ENCODE results near the gene MROH9.

GRCh38 chr1:171048014-171048413, 112.7 kb downstream of the MROH9 start:
- TF ChIP-seq EP300 (IDR thresholded peaks at IDR 0.05; ENCODE audit: borderline replicate concordance) (no peak), YY1 (IDR thresholded peaks at IDR 0.05; ENCODE audit: low read depth) (no peak), TAF1 (IDR thresholded peaks at IDR 0.05; ENCODE audit: low read depth) (no peak), CREB1 (IDR thresholded peaks at IDR 0.05; ENCODE audit: low read depth) (no peak)
